ENCODE results near the gene DUOXA2.
"Not testable (repeated sequence)": the region's sequence is repeated elsewhere in the genome, so short reads cannot be mapped to it uniquely, and the experiment has no call there.

DNA sequence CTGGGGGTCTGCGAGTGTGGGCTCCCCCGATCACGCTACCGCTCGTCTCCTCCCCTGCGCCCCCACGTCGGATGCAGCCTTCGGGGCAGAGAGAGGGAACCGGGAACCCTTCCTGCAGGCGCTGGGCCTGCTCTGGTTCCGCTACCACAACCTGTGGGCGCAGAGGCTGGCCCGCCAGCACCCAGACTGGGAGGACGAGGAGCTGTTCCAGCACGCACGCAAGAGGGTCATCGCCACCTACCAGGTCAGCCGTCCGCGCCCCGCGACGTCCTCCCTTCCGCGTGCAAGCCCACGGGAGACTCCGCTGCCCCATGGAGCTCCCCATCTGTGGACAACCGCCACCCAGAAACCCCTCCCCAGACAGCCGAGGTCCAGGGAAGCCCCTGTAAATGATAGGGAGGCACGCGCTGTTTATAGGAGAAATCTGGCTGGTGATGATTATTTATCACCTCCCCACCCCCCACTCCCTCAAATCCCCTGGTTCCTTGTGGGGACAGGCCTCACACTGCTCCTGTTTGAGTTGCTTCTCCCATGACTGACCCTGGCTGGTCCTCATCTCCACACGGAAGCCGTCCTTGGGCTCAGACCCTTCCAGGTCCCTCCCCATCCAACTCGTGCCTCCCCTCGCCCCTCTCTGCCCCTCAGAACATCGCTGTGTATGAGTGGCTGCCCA, 21.7 kb downstream of the DUOXA2 start:
- TF ChIP-seq, protein P1, sequence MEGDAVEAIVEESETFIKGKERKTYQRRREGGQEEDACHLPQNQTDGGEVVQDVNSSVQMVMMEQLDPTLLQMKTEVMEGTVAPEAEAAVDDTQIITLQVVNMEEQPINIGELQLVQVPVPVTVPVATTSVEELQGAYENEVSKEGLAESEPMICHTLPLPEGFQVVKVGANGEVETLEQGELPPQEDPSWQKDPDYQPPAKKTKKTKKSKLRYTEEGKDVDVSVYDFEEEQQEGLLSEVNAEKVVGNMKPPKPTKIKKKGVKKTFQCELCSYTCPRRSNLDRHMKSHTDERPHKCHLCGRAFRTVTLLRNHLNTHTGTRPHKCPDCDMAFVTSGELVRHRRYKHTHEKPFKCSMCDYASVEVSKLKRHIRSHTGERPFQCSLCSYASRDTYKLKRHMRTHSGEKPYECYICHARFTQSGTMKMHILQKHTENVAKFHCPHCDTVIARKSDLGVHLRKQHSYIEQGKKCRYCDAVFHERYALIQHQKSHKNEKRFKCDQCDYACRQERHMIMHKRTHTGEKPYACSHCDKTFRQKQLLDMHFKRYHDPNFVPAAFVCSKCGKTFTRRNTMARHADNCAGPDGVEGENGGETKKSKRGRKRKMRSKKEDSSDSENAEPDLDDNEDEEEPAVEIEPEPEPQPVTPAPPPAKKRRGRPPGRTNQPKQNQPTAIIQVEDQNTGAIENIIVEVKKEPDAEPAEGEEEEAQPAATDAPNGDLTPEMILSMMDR (conservative IDR thresholded peaks at IDR 0.05 in 1 of 2, IDR thresholded peaks at IDR 0.05 in 1 of 2; ENCODE audit: extremely low read depth in 1 of 2, insufficient read depth in 1 of 2, low read depth in 1 of 2, low read length in 2 of 2): not testable (repeated sequence)
- TF ChIP-seq EZH2 (IDR thresholded peaks at IDR 0.05; ENCODE audit: borderline replicate concordance, low read length): not testable (repeated sequence)

Measured in mammary epithelial cell (primary cell).